ENCODE data around the gene HNRNPCL1. TPM values are rescaled to one million over a fixed set of nuclear protein-coding genes. Genes with fewer than 3 reads are reported as not detected.

HNRNPCL1 gene
- polyA plus RNA-seq, 1 experiment, result not detected

- CTCF ChIA-PET, result no interaction called here
- no peak overlapping the region for H3K4me3 ChIP-seq (ENCODE audit: low read depth, low read length)
These were observed 37.1 kb downstream of the HNRNPCL1 start for GRCh38 chr1:12811409-12811784.

GRCh38 chr1:12810691-12811408 is 37.7 kb downstream of the HNRNPCL1 start:
- Histone ChIP-seq H3K4me3 (ENCODE audit: low read depth, low read length) (no peak overlapping the region), H3K36me3 (ENCODE audit: control insufficient read depth, insufficient read depth, low read length) (no peaks in the 10 kb centered on the region), H3K27me3 (ENCODE audit: control insufficient read depth, insufficient read depth, low read length) (no peaks in the 10 kb centered on the region)
- POLR2A ChIA-PET, result no interaction called here
- no peak for DNase-seq (ENCODE audit: low read depth)
- CTCF ChIA-PET, result no interaction called here
- TF ChIP-seq CTCF (IDR thresholded peaks at IDR 0.05; ENCODE audit: insufficient read depth, low read depth, low read length), result no peak

More at GRCh38 chr1:12811409-12811784, 37.1 kb downstream of the HNRNPCL1 start:
- no peak for DNase-seq (ENCODE audit: low read depth)
- no peaks in the 10 kb centered on the region for H3K36me3 ChIP-seq (ENCODE audit: control insufficient read depth, insufficient read depth, low read length)
- no peak for TF ChIP-seq CTCF (IDR thresholded peaks at IDR 0.05; ENCODE audit: insufficient read depth, low read depth, low read length)
- H3K27me3 ChIP-seq (ENCODE audit: control insufficient read depth, insufficient read depth, low read length), result no peaks in the 10 kb centered on the region
- POLR2A ChIA-PET, result no interaction called here

GRCh38 chr1:12809933-12810332 is 38.6 kb downstream of the HNRNPCL1 start:
- Histone ChIP-seq H3K4me3 (ENCODE audit: low read depth, low read length) (no peak overlapping the region), H3K27me3 (ENCODE audit: control insufficient read depth, insufficient read depth, low read length) (no peaks in the 10 kb centered on the region), H3K36me3 (ENCODE audit: control insufficient read depth, insufficient read depth, low read length) (no peaks in the 10 kb centered on the region)
- ChIA-PET POLR2A (no interaction called here), CTCF (no interaction called here)
- no peak for TF ChIP-seq CTCF (IDR thresholded peaks at IDR 0.05; ENCODE audit: insufficient read depth, low read depth, low read length)
- DNase-seq (ENCODE audit: low read depth), result no peak

GRCh38 chr1:12799730-12800129 is 48.8 kb downstream of the HNRNPCL1 start:
- H3K4me3 ChIP-seq (ENCODE audit: low read depth, low read length), result no peak overlapping the region
- ChIA-PET CTCF (no interaction called here), POLR2A (no interaction called here)
- no peak for TF ChIP-seq CTCF (IDR thresholded peaks at IDR 0.05; ENCODE audit: insufficient read depth, low read depth, low read length)
- no peaks in the 10 kb centered on the region for H3K27me3 ChIP-seq (ENCODE audit: control insufficient read depth, insufficient read depth, low read length)
- DNase-seq (ENCODE audit: low read depth), result no peak
- no peaks in the 10 kb centered on the region for H3K36me3 ChIP-seq (ENCODE audit: control insufficient read depth, insufficient read depth, low read length)

- Histone ChIP-seq H3K4me3 (ENCODE audit: low read depth, low read length) (no peak overlapping the region), H3K36me3 (ENCODE audit: control insufficient read depth, insufficient read depth, low read length) (no peaks in the 10 kb centered on the region), H3K27me3 (ENCODE audit: control insufficient read depth, insufficient read depth, low read length) (no peaks in the 10 kb centered on the region)
- no peak for TF ChIP-seq CTCF (IDR thresholded peaks at IDR 0.05; ENCODE audit: insufficient read depth, low read depth, low read length)
- POLR2A ChIA-PET, result no interaction called here
- no peak for DNase-seq (ENCODE audit: low read depth)
- CTCF ChIA-PET, result no interaction called here
These were observed 49.6 kb downstream of the HNRNPCL1 start for GRCh38 chr1:12798911-12799310.

Other genes starting within 250 kb of the HNRNPCL1 start
- gene DHRS3, start 230.5 kb downstream of the HNRNPCL1 start, polyA plus RNA-seq (2011; rRNA removed), result 188 and 224 TPM in 2 replicates
- gene AADACL4, start 204.6 kb downstream of the HNRNPCL1 start, polyA plus RNA-seq (2011; rRNA removed), result 0.20 and 0.21 TPM in 2 replicates
- gene AADACL3, start 132.6 kb downstream of the HNRNPCL1 start, polyA plus RNA-seq (2011; rRNA removed), result not detected in 2 replicates
- 0.04 and 0.23 TPM in 2 replicates for gene CFAP107, start 102.5 kb downstream of the HNRNPCL1 start, polyA plus RNA-seq (2011; rRNA removed)
- not detected in 2 replicates for gene PRAMEF12, start 75.0 kb downstream of the HNRNPCL1 start, polyA plus RNA-seq (2011; rRNA removed)
- not detected in 2 replicates for gene PRAMEF1, start 57.3 kb downstream of the HNRNPCL1 start, polyA plus RNA-seq (2011; rRNA removed)
- gene PRAMEF11, start 17.3 kb downstream of the HNRNPCL1 start, polyA plus RNA-seq (2011; rRNA removed), result not detected in 2 replicates
- gene PRAMEF2, start 8.4 kb upstream of the HNRNPCL1 start, polyA plus RNA-seq (2011; rRNA removed), result not detected in 2 replicates
- gene PRAMEF4, start 37.5 kb upstream of the HNRNPCL1 start, polyA plus RNA-seq (2011; rRNA removed), result not detected in 2 replicates
- not detected in 2 replicates for gene PRAMEF10, start 49.5 kb upstream of the HNRNPCL1 start, polyA plus RNA-seq (2011; rRNA removed)
- gene PRAMEF7, start 67.9 kb upstream of the HNRNPCL1 start, polyA plus RNA-seq (2011; rRNA removed), result not detected in 2 replicates
- not detected in 2 replicates for gene PRAMEF6, start 98.9 kb upstream of the HNRNPCL1 start, polyA plus RNA-seq (2011; rRNA removed)
- not detected in 2 replicates for gene PRAMEF27, start 207.9 kb upstream of the HNRNPCL1 start, polyA plus RNA-seq (2011; rRNA removed)
- gene HNRNPCL3, start 212.0 kb upstream of the HNRNPCL1 start, polyA plus RNA-seq (2011; rRNA removed), result not detected in 2 replicates
- not detected in 2 replicates for gene PRAMEF25, start 222.1 kb upstream of the HNRNPCL1 start, polyA plus RNA-seq (2011; rRNA removed)

All from BJ (cell line).